B cell (primary cell): ENCODE data around the gene CELF2. TPM values are rescaled to one million over a fixed set of nuclear protein-coding genes. Genes with fewer than 3 reads are reported as not detected.
"Not testable (repeated sequence)": the region's sequence is repeated elsewhere in the genome, so short reads cannot be mapped to it uniquely, and the experiment has no call there.

Source experiments
- ATAC-seq: fragments of 200-7000 bp; cut with Tn5 transposase; one replicate; pipeline ENCODE4 v1.10.0; 2021; ENCODE audit warnings: low read depth, mild to moderate bottlenecking, moderate number of reproducible peaks, moderate library complexity
- CTCF ChIA-PET: fragments of 350-600 bp; sonication (Branson Sonifier 250); formaldehyde crosslinking; loops from one replicate; lab custom pipeline; 2021; ENCODE audit warnings: antibody characterized with exemption, inconsistent platforms; lab: Charles Lee
- POLR2A ChIA-PET: fragments of 350-600 bp; sonication (Branson Sonifier 250); formaldehyde crosslinking; loops from one replicate; lab custom pipeline; 2021; ENCODE audit warnings: antibody characterized with exemption; lab: Charles Lee
- DNase-seq: peaks from one replicate; pipeline ENCODE4 v3.0.0; 2013
- H2AFZ ChIP-seq: 2 replicates; pipeline ENCODE4 v1.6.1; 2012; ENCODE audit warnings: mild to moderate bottlenecking, low read depth, low read length; ENCODE audit not compliant: insufficient read depth, poor library complexity, severe bottlenecking
- H3K27ac ChIP-seq, 2 donors: 1 replicate in 1 of 2; 2 replicates in 1 of 2; pipeline ENCODE4 v1.5.1; 2012 to 2013; ENCODE audit warnings: low read length in 2 of 2, mild to moderate bottlenecking in 2 of 2, moderate library complexity in 1 of 2
- H3K27me3 ChIP-seq, 4 experiments: fragments of 200-600 bp in 1 of 4; sonication (generic) in 1 of 4; replicated peaks in 1 of 4; 1 replicate in 2 of 4; 2 replicates in 2 of 4; pipeline versions ENCODE4 v1.6.1 to v1.7.0; 2013 to 2016; ENCODE audit warnings: low read length in 3 of 4, mild to moderate bottlenecking in 2 of 4, mixed read lengths in 1 of 4, moderate library complexity in 1 of 4; ENCODE audit not compliant: insufficient read depth in 4 of 4, control insufficient read depth in 3 of 4; ENCODE audit errors: control extremely low read depth in 1 of 4
- H3K36me3 ChIP-seq, 2 experiments: replicated peaks in 1 of 2; 1 replicate in 1 of 2; 2 replicates in 1 of 2; pipeline versions ENCODE4 v1.6.1 to v1.7.1; 2013; ENCODE audit warnings: low read length in 1 of 2; ENCODE audit not compliant: insufficient read depth in 2 of 2, control insufficient read depth in 1 of 2; ENCODE audit errors: control extremely low read depth in 1 of 2, extremely low read depth in 1 of 2
- H3K4me1 ChIP-seq, 2 donors: fragments of 200-600 bp in 1 of 2; sonication (generic) in 1 of 2; 1 replicate in 1 of 2; 2 replicates in 1 of 2; pipeline versions ENCODE4 v1.5.1 to v1.6.1; 2013 to 2017; ENCODE audit warnings: low read length in 2 of 2; ENCODE audit not compliant: control insufficient read depth in 2 of 2, insufficient read depth in 2 of 2
- H3K4me2 ChIP-seq: replicated peaks from 2 replicates; pipeline ENCODE3; 2012; ENCODE audit warnings: mild to moderate bottlenecking, low read depth, low read length; ENCODE audit not compliant: poor library complexity, severe bottlenecking
- H3K4me3 ChIP-seq, 5 experiments: fragments of 200-600 bp in 1 of 5; sonication (generic) in 1 of 5; 1 replicate in 3 of 5; 2 replicates in 2 of 5; pipeline versions ENCODE4 v1.5.1 to v1.7.0; 2011 to 2016; ENCODE audit warnings: low read length in 4 of 5, mild to moderate bottlenecking in 4 of 5, low read depth in 2 of 5, control low read depth in 1 of 5, moderate library complexity in 1 of 5; ENCODE audit not compliant: insufficient read depth in 1 of 5; ENCODE audit errors: control extremely low read depth in 1 of 5, extremely low read depth in 1 of 5
- H3K79me2 ChIP-seq: fragments of 200-600 bp; sonication (generic); one replicate; pipeline ENCODE4 v1.6.0; 2016; ENCODE audit warnings: low read length; ENCODE audit not compliant: control insufficient read depth, insufficient read depth
- H3K9ac ChIP-seq: fragments of 200-600 bp; sonication (generic); 2 replicates; pipeline ENCODE4 v1.6.1; 2017; ENCODE audit warnings: mild to moderate bottlenecking, low read length, moderate library complexity
- H3K9me3 ChIP-seq, 3 donors: one replicate each; pipeline versions ENCODE4 v1.6.1 to v1.7.1; 2013; ENCODE audit warnings: low read length in 2 of 3; ENCODE audit not compliant: control insufficient read depth in 2 of 3, insufficient read depth in 1 of 3; ENCODE audit errors: control extremely low read depth in 1 of 3
- H4K20me1 ChIP-seq: 2 replicates; pipeline ENCODE4 v1.6.0; 2012; ENCODE audit warnings: mild to moderate bottlenecking, low read length; ENCODE audit not compliant: insufficient read depth, control insufficient read depth, poor library complexity, severe bottlenecking
- H3K27ac Mint-ChIP-seq: one replicate; pipeline ENCODE4 v1.8.0; 2021; ENCODE audit warnings: mixed read lengths
- H3K27me3 Mint-ChIP-seq: one replicate; pipeline ENCODE4 v1.8.0; 2021; ENCODE audit warnings: mixed read lengths
- H3K4me1 Mint-ChIP-seq: one replicate; pipeline ENCODE4 v1.8.0; 2021; ENCODE audit warnings: mixed read lengths
- H3K4me3 Mint-ChIP-seq: one replicate; pipeline ENCODE4 v1.8.0; 2021; ENCODE audit warnings: mixed read lengths
- H3K9me3 Mint-ChIP-seq: one replicate; pipeline ENCODE4 v1.8.0; 2022; ENCODE audit warnings: mixed read lengths; ENCODE audit not compliant: insufficient read depth
- EZH2 ChIP-seq: IDR thresholded peaks from 2 replicates; pipeline ENCODE4 v1.6.1; 2012; ENCODE audit warnings: borderline replicate concordance, low read depth, mild to moderate bottlenecking, moderate library complexity, low read length; ENCODE audit not compliant: insufficient read depth, poor library complexity, severe bottlenecking
- WGBS: methylation state at CpG from one replicate; pipeline ENCODE4 v1.1.5; 2013; ENCODE audit warnings: missing lambda C conversion rate; ENCODE audit not compliant: insufficient coverage; 5-methylcytosine and 5-hydroxymethylcytosine counted together
- intact Hi-C: fragments of 100-400 bp; cut with micrococcal nuclease; formaldehyde crosslinking; loops from one replicate; pipeline ENCODE4 v1.10.0; 2022
- polyA plus RNA-seq: library from polyadenylated mRNA; depleted of rRNA; stranded (reverse); fragments of >200 nt; gene quantifications from 2 replicates; pipeline ENCODE4 v1.2.3, GENCODE V29; 2012
- total RNA-seq, 2 donors: library from RNA; stranded (reverse); fragments of 120-200 nt in 1 of 2; gene quantifications; 1 replicate in 1 of 2; 2 replicates in 1 of 2; pipeline versions ENCODE4 v1.2.3 to v1.2.4, GENCODE V29; 2013 to 2022
- TF ChIP-seq, protein P1 (sequence below): fragments of 200-600 bp; IDR thresholded peaks from one replicate; pipeline ENCODE4 v1.8.0; 2022; ENCODE audit warnings: antibody characterized with exemption, mild to moderate bottlenecking

CELF2 gene
- total and polyA plus RNA-seq, 2 donors (not counting 1 experiment from before 2014, with no cell fraction given): 59.5 to 112 TPM

DNA sequence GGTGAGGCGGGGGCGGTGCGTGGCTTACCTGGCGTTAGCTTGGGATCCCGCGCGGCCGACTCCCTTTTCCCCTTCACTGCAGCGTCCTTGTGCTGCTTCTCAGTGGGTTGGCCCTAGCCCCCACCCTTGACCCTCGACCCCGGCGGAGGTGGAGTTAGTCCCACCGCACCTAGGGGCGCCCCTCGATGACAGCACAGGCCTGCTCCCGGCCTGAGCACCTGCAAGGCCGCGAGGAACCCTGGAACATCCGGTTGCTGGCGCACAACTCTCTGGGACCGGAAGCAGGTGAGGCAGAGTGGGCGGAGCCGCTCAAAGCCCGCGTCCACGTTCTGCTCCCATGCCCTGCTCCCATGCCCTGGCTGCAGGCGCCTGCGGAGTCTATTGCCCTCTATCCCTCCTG is 326.9 kb downstream of the CELF2 start:
- intact Hi-C loops: no loop called here
- ATAC-seq (no peak), DNase-seq (no peak)
- H3K27me3 ChIP-seq: no peaks in the 10 kb centered on the region
- WGBS: 74% methylated on average over 28 of the region's 28 CpGs
- Mint-ChIP-seq H3K4me3 (peak overlapping the region; percentile 55), H3K27me3 (no peaks in the 10 kb centered on the region), H3K9me3 (no peaks in the 10 kb centered on the region), H3K27ac (no peak overlapping the region), H3K4me1 (peaks cover 16% of the 10 kb centered on the region)
- no peaks in the 10 kb centered on the region for H3K36me3 ChIP-seq
- H3K27ac ChIP-seq: no peak overlapping the region
- ChIA-PET CTCF (no interaction called here), POLR2A (no interaction called here)
- TF ChIP-seq, protein P1, sequence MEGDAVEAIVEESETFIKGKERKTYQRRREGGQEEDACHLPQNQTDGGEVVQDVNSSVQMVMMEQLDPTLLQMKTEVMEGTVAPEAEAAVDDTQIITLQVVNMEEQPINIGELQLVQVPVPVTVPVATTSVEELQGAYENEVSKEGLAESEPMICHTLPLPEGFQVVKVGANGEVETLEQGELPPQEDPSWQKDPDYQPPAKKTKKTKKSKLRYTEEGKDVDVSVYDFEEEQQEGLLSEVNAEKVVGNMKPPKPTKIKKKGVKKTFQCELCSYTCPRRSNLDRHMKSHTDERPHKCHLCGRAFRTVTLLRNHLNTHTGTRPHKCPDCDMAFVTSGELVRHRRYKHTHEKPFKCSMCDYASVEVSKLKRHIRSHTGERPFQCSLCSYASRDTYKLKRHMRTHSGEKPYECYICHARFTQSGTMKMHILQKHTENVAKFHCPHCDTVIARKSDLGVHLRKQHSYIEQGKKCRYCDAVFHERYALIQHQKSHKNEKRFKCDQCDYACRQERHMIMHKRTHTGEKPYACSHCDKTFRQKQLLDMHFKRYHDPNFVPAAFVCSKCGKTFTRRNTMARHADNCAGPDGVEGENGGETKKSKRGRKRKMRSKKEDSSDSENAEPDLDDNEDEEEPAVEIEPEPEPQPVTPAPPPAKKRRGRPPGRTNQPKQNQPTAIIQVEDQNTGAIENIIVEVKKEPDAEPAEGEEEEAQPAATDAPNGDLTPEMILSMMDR: no peak
- no peak for TF ChIP-seq EZH2
- no peak overlapping the region for H3K9ac ChIP-seq
- peaks cover 0 to 15% (median 0%) of the 10 kb centered on the region in 3 donors for H3K9me3 ChIP-seq
- H4K20me1 ChIP-seq: no peaks in the 10 kb centered on the region
- H3K4me3 ChIP-seq: no peak overlapping the region
- no peaks in the 10 kb centered on the region for H3K79me2 ChIP-seq
- peaks cover 7 to 13% of the 10 kb centered on the region in 2 donors for H3K4me1 ChIP-seq
- peak overlapping the region; percentile 27 for H3K4me2 ChIP-seq
- H2AFZ ChIP-seq: no peak overlapping the region

DNA sequence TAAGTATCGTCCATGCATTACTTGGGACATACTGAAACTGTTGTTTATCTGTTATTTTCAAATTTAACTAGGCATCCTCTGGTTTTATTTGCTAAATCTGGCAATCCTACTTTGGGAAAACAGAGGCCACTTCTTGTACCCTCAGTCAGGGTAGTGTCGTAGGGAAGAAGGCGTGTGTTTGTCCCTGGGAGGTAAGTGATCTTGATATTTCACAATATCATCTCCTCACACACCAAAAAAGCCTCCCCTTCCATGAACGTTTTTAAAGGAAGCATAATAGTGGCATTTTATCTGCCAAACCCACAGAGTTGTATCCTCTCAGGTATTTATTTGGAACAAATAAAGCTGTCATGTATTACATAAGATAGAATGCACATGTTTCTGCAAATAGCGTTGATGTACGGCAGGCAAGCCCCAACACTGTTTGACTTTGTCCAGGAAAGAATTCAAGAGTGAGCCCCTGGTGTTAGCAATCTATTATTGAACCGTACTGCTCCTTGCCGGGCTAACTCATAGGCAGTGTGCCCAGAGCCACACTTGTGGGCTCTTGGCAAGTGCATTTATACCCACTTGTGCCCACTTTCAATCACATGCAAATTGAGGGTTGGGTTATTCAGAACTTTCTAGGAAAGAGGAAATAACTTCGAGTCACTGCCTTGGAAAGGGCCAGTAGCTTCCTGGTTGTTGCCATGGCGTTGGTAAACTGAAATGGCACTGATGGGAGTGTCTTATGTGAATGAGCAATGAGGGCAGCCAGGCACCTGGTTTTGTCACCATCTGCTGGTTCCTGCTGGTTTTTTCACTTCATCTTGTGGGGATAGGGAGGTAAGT is 327.8 kb downstream of the CELF2 start:
- Histone ChIP-seq H3K9me3 (peaks cover 0 to 15% (median 0%) of the 10 kb centered on the region in 3 donors), H3K79me2 (no peaks in the 10 kb centered on the region), H3K4me3 (no peak overlapping the region), H3K27me3 (no peaks in the 10 kb centered on the region), H3K36me3 (no peaks in the 10 kb centered on the region), H4K20me1 (no peaks in the 10 kb centered on the region), H3K4me2 (no peak overlapping the region), H2AFZ (no peak overlapping the region), H3K9ac (no peak overlapping the region), H3K4me1 (peaks cover 7 to 13% of the 10 kb centered on the region in 2 donors), H3K27ac (no peak overlapping the region)
- DNase-seq (peak; percentile 45), ATAC-seq (no peak)
- CTCF ChIA-PET: no interaction called here
- POLR2A ChIA-PET: no interaction called here
- intact Hi-C loops: no loop called here
- Mint-ChIP-seq H3K27ac (no peak overlapping the region), H3K27me3 (no peaks in the 10 kb centered on the region), H3K9me3 (no peaks in the 10 kb centered on the region), H3K4me1 (peaks cover 16% of the 10 kb centered on the region), H3K4me3 (peak overlapping the region; percentile 55)
- no peak for TF ChIP-seq EZH2
- TF ChIP-seq, protein P1: no peak
- WGBS: 57% methylated on average over 5 of the region's 10 CpGs

DNA sequence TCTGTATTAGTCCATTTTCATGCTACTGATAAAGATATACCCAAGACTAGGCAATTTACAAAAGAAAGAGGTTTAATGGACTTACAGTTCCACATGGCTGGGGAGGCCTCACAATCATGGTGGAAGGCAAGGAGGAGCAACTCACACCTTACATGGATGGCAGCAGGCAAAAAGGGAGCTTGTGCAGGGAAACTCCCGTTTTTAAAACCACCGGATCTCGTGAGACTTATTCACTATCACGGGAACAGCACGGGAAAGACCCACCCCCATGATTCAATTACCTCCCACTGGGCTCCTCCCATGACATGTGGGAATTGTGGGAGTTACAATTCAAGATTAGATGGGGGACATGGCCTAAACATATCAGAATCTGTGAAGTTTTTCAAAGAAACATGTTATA is 329.9 kb downstream of the CELF2 start:
- H3K79me2 ChIP-seq, ATAC-seq, H3K27me3 Mint-ChIP-seq, DNase-seq, H3K9ac ChIP-seq, H2AFZ ChIP-seq, intact Hi-C loops, H3K27me3 ChIP-seq, CTCF ChIA-PET, H3K36me3 ChIP-seq, H3K9me3 Mint-ChIP-seq, H3K4me3 ChIP-seq, H3K4me3 Mint-ChIP-seq, H3K27ac Mint-ChIP-seq, H3K27ac ChIP-seq, POLR2A ChIA-PET, H3K4me2 ChIP-seq, H4K20me1 ChIP-seq: not testable (repeated sequence)
- H3K9me3 ChIP-seq: peaks cover 0 to 15% (median 0%) of the 10 kb centered on the region in 3 donors
- no CpG with 5 or more reads among the region's 5 CpGs for WGBS
- peaks cover 7 to 13% of the 10 kb centered on the region in 2 donors for H3K4me1 ChIP-seq
- peaks cover 16% of the 10 kb centered on the region for H3K4me1 Mint-ChIP-seq
